Keratinocyte (primary cell): ENCODE data around the gene EGFLAM. TPM values are rescaled to one million over a fixed set of nuclear protein-coding genes. Genes with fewer than 3 reads are reported as not detected.

Experiments used
- DNase-seq: peaks from one replicate; pipeline ENCODE4 v3.0.0-alpha.2; 2011; ENCODE audit warnings: low read depth, missing footprints, low spot score
- FAIRE-seq: peaks from 2 replicates; lab custom pipeline; 2011; peaks lifted over from hg19 to GRCh38; lab: Jason Lieb, UNC
- H2AFZ ChIP-seq: 2 replicates; pipeline ENCODE4 v1.6.0; 2012; ENCODE audit warnings: low read length, control low read depth, inconsistent platforms; ENCODE audit not compliant: control insufficient read depth
- H3K27ac ChIP-seq: 2 replicates; pipeline ENCODE4 v1.5.1; 2011; ENCODE audit warnings: low read length; ENCODE audit not compliant: control insufficient read depth, insufficient read depth
- H3K27me3 ChIP-seq: 3 replicates; pipeline ENCODE4 v1.6.0; 2011; ENCODE audit warnings: low read length; ENCODE audit not compliant: control insufficient read depth, insufficient read depth; ENCODE audit errors: extremely low read depth
- H3K36me3 ChIP-seq, 2 experiments: 2 replicates in 1 of 2; 3 replicates in 1 of 2; pipeline ENCODE4 v1.5.1; 2011; ENCODE audit warnings: low read length in 2 of 2, mild to moderate bottlenecking in 1 of 2; ENCODE audit not compliant: control insufficient read depth in 2 of 2, insufficient read depth in 2 of 2; ENCODE audit errors: extremely low read depth in 1 of 2
- H3K4me1 ChIP-seq: 3 replicates; pipeline ENCODE4 v1.5.1; 2011; ENCODE audit warnings: low read length; ENCODE audit not compliant: control insufficient read depth, insufficient read depth; ENCODE audit errors: extremely low read depth
- H3K4me2 ChIP-seq: 3 replicates; pipeline ENCODE4 v1.6.0; 2011; ENCODE audit warnings: low read depth, low read length; ENCODE audit not compliant: control insufficient read depth, insufficient read depth; ENCODE audit errors: extremely low read depth
- H3K4me3 ChIP-seq, 3 experiments: fragments of 200-600 bp in 1 of 3; sonication (generic) in 1 of 3; 2 replicates in 2 of 3; 3 replicates in 1 of 3; pipeline ENCODE4 v1.5.1; 2011 to 2016; ENCODE audit warnings: low read length in 3 of 3, mild to moderate bottlenecking in 3 of 3, control low read depth in 2 of 3, inconsistent platforms in 1 of 3, low read depth in 1 of 3, mixed read lengths in 1 of 3, mixed run types in 1 of 3, moderate library complexity in 1 of 3; ENCODE audit not compliant: control insufficient read depth in 2 of 3, insufficient read depth in 2 of 3; ENCODE audit errors: extremely low read depth in 1 of 3
- H3K79me2 ChIP-seq: 2 replicates; pipeline ENCODE4 v1.6.0; 2012; ENCODE audit warnings: low read length; ENCODE audit not compliant: control insufficient read depth, insufficient read depth
- H3K9ac ChIP-seq: 3 replicates; pipeline ENCODE4 v1.6.0; 2011; ENCODE audit warnings: low read length; ENCODE audit not compliant: control insufficient read depth, insufficient read depth; ENCODE audit errors: extremely low read depth
- H3K9me1 ChIP-seq: 3 replicates; pipeline ENCODE4 v1.6.0; 2011; ENCODE audit warnings: low read length; ENCODE audit not compliant: control insufficient read depth, insufficient read depth; ENCODE audit errors: extremely low read depth
- H3K9me3 ChIP-seq: 2 replicates; pipeline ENCODE4 v1.5.1; 2012; ENCODE audit warnings: low read depth, low read length; ENCODE audit not compliant: control insufficient read depth
- H4K20me1 ChIP-seq: 3 replicates; pipeline ENCODE4 v1.6.0; 2011; ENCODE audit warnings: low read length; ENCODE audit not compliant: control insufficient read depth, insufficient read depth; ENCODE audit errors: extremely low read depth
- CTCF ChIP-seq, 3 experiments: IDR thresholded peaks in 1 of 3; conservative IDR thresholded peaks in 1 of 3; optimal IDR thresholded peaks in 1 of 3; 2 replicates in 2 of 3; 3 replicates in 1 of 3; pipeline versions ENCODE3 to v1.5.1; 2011; ENCODE audit warnings: low read length in 3 of 3, mild to moderate bottlenecking in 3 of 3, moderate library complexity in 2 of 3, control low read depth in 1 of 3, inconsistent platforms in 1 of 3; ENCODE audit not compliant: insufficient read depth in 2 of 3; ENCODE audit errors: extremely low read depth in 1 of 3
- EZH2 ChIP-seq: IDR thresholded peaks from one replicate; pipeline ENCODE4 v1.6.1; 2012; ENCODE audit warnings: inconsistent platforms, mild to moderate bottlenecking, low read length, moderate library complexity
- dilution Hi-C: fragments of 300-500 bp; cut with MboI; formaldehyde crosslinking; loops from one replicate; pipeline ENCODE4 v1.7.0; 2020; ENCODE audit warnings: low sequenced_read_pairs; ENCODE audit not compliant: extremely low pct_ligation_motif_present
- polyA plus RNA-seq, 5 experiments: library from polyadenylated mRNA; depleted of rRNA in 3 of 5; stranded (reverse) in 3 of 5; stranded (forward) in 1 of 5; unstranded in 1 of 5; fragments of >200 nt; gene quantifications; 1 replicate in 1 of 5; 2 replicates in 3 of 5; 3 replicates in 1 of 5; pipeline versions ENCODE4 v1.2.1 to v1.2.3, GENCODE V29; 2011 to 2012; ENCODE audit warnings: missing spikeins in 2 of 5, low read depth in 1 of 5, low replicate concordance in 1 of 5

Gene EGFLAM
- polyA plus RNA-seq, 1 donor (not counting 4 experiments of a cell fraction or from before 2014, with no cell fraction given), result not detected

DNA sequence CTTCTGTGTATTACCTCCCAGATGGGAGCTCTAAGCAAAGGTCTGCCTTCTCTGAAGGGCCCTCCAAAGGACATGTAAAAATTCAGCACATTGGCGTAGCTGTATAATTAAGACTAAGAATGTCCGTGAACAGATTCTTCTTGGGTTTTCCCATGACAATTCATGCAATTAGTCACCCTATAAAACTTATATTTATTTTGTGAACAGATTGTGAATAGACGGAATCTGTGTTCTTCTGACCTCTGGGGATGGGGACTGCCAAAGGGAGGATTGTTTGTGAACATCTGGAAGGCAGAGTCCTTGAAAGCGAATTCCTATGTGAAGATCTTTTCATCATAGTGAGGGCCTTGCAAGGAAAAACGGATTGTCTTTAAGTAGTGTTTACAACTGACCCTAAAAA is 111.3 kb downstream of the EGFLAM start:
- H3K4me3 ChIP-seq, result no peak overlapping the region
- dilution Hi-C loops, result no loop called here
- no peak for DNase-seq
- H3K9me3 ChIP-seq, result no peaks in the 10 kb centered on the region
- TF ChIP-seq EZH2 (no peak), CTCF (optimal IDR thresholded peaks at IDR 0.05 in 1 of 3, IDR thresholded peaks at IDR 0.05 in 1 of 3, conservative IDR thresholded peaks at IDR 0.05 in 1 of 3; ENCODE audit: extremely low read depth in 1 of 3, insufficient read depth in 2 of 3, low read length in 3 of 3) (no peak)
- no peaks in the 10 kb centered on the region for H3K36me3 ChIP-seq
- no peak for FAIRE-seq
- no peak overlapping the region for H3K4me2 ChIP-seq
- H3K4me1 ChIP-seq, result no peaks in the 10 kb centered on the region
- no peak overlapping the region for H3K27ac ChIP-seq
- peaks cover 5% of the 10 kb centered on the region for H3K27me3 ChIP-seq
- H3K9me1 ChIP-seq, result no peaks in the 10 kb centered on the region
- no peak overlapping the region for H2AFZ ChIP-seq
- no peaks in the 10 kb centered on the region for H3K79me2 ChIP-seq
- H4K20me1 ChIP-seq, result no peaks in the 10 kb centered on the region
- H3K9ac ChIP-seq, result no peak overlapping the region

GRCh38 chr5:38370358-38371100 is 112.2 kb downstream of the EGFLAM start:
- TF ChIP-seq CTCF (optimal IDR thresholded peaks at IDR 0.05 in 1 of 3, IDR thresholded peaks at IDR 0.05 in 1 of 3, conservative IDR thresholded peaks at IDR 0.05 in 1 of 3; ENCODE audit: extremely low read depth in 1 of 3, insufficient read depth in 2 of 3, low read length in 3 of 3), result no peak
- no peak for TF ChIP-seq EZH2
- Histone ChIP-seq H3K9ac (no peak overlapping the region), H3K4me2 (no peak overlapping the region), H3K27ac (no peak overlapping the region), H3K27me3 (peaks cover 2% of the 10 kb centered on the region), H4K20me1 (no peaks in the 10 kb centered on the region), H3K4me3 (no peak overlapping the region), H2AFZ (no peak overlapping the region), H3K36me3 (no peaks in the 10 kb centered on the region), H3K79me2 (no peaks in the 10 kb centered on the region), H3K9me1 (no peaks in the 10 kb centered on the region), H3K9me3 (no peaks in the 10 kb centered on the region), H3K4me1 (no peaks in the 10 kb centered on the region)
- DNase-seq, result no peak
- no peak for FAIRE-seq
- dilution Hi-C loops, result no loop called here
